ENCODE measurements around the gene SPECC1.
"Not testable (repeated sequence)": the region's sequence is repeated elsewhere in the genome, so short reads cannot be mapped to it uniquely, and the experiment has no call there.

The SPECC1 gene

GRCh38 chr17:20232611-20233010 lies 223.5 kb downstream of the SPECC1 start:
- DNase-seq (ENCODE audit: low spot score) (no peak), FAIRE-seq (no peak)

GRCh38 chr17:20234276-20234675 lies 225.1 kb downstream of the SPECC1 start:
- FAIRE-seq (no peak), DNase-seq (ENCODE audit: low spot score) (no peak)

- DNase-seq (ENCODE audit: low spot score): no peak
- no peak for FAIRE-seq
Measured at GRCh38 chr17:20235747-20236146, 226.6 kb downstream of the SPECC1 start.

DNA sequence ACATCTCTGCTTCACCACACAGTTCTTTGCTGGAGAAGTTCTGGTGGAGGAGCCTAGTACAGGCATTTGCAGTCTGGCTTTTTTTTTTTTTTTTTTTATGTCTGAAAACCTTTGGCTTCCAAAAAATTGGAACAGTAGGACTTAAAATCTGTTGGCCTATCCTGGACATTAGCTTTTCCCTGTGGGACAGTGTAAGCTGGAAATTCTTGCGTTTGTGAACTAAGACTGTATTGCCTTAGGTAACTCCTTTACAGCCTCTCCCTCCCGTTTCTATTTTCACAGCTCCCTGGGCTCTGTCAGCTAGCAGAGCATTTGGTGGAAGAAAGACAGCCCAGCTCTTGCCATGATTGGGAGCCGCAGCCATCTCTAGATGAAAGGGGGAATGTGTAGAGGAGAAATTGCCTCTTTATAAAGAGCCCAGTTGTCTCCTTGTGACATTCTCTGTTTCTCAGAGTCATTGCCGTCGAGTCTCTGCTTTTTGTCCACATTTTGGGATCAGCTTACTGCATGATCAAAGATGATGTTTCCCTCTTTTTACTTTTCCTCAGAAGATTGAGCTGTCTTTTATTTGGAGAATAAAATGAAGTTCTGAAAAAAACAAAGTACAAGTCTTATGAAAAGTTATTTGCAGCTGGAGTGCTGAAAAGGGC lies 227.5 kb downstream of the SPECC1 start:
- FAIRE-seq: no peak
- DNase-seq (ENCODE audit: low spot score): no peak

DNA sequence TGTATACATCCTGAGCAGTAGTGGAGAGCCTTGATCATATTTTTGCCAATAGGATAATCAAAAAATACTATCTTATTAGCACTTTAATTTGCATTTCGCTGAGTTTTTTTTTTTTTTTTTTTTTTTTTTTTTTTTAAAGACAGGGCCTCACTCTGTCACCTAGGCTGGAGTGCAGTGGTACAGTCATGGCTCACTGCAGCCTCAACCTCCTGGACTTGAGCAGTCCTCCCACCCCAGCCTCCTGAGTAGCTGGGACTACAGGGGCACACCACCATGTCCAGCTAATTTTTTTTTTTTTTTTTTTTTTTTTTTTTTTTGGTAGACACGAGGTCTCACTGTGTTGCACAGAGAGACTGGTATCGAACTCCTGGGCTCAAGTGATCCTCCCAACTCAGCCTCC lies 230.6 kb downstream of the SPECC1 start:
- not testable (repeated sequence) for DNase-seq (ENCODE audit: low spot score); FAIRE-seq

GRCh38 chr17:20241855-20242254 lies 232.7 kb downstream of the SPECC1 start:
- no peak for DNase-seq (ENCODE audit: low spot score)
- no peak for FAIRE-seq

DNA sequence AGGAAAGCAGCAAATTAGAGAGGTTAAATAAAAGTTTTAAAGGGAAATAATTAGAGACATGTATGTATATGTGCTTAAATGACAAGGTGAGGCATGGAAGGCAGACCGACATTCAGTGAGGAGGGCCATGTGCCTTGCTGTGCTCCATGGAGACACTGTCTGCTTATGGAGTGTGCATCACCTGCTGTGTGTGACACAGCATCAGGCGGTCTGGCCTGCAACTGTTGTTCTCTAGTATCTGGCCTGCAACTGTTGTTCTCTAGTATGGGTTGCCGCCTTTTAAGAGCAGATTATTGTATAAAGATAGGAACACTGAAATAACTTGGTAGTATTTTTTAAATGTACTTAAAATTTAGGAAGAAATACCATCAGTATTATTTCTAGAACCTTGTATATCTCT lies 233.1 kb downstream of the SPECC1 start:
- FAIRE-seq: no peak
- no peak for DNase-seq (ENCODE audit: low spot score)

GRCh38 chr17:20243524-20243923 lies 234.4 kb downstream of the SPECC1 start:
- DNase-seq (ENCODE audit: low spot score): no peak
- no peak for FAIRE-seq

- no peak for FAIRE-seq
- no peak for DNase-seq (ENCODE audit: low spot score)
Measured at GRCh38 chr17:20244671-20245070, 235.5 kb downstream of the SPECC1 start.

GRCh38 chr17:20246692-20247091 lies 237.5 kb downstream of the SPECC1 start:
- DNase-seq (ENCODE audit: low spot score) (no peak), FAIRE-seq (no peak)

DNA sequence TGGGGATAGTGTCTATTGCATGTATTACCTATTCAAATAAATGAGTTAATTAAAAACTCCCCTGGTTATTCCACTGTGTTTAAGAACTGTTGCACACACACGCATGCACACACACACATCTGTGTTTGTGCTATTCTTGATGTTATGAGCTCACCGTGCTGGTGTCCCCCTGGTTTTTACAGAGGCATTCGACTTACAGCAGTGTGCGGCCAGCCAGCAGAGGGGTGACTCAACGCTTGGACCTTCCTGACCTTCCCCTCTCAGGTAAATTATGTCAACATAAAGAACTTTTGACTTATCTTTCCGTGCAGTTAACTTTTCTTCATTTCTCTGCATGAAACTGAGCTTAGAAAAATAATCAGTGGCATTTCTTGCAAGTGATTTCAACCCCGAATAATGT lies 244.2 kb downstream of the SPECC1 start:
- DNase-seq (ENCODE audit: low spot score): no peak
- FAIRE-seq: no peak

GRCh38 chr17:20254541-20254940 lies 245.4 kb downstream of the SPECC1 start:
- DNase-seq (ENCODE audit: low spot score) (no peak), FAIRE-seq (no peak)

- no peak for FAIRE-seq
Measured at GRCh38 chr17:20256144-20256543, 247.0 kb downstream of the SPECC1 start.

DNA sequence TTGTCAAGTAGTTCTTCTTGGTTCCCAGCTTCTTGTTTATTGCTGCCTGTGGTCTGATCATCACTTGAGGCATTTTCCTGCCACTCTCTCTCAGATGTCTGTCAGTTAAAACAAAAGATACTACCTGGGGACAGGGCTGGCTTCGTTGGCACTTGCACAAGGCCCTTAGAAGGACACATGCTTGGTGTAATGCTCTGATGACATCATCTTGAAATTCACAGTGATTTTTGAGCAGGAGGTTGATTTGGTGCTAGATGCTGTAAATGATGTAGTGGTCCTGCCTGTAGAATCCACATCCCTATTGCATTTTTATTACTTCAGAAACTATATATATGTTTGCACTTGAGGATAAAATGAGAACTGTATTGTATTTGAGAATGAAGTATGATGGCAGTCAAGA lies 247.8 kb downstream of the SPECC1 start:
- DNase-seq (ENCODE audit: low spot score) (no peak), FAIRE-seq (no peak)

More at GRCh38 chr17:20256144-20256543, 247.0 kb downstream of the SPECC1 start:
- no peak for DNase-seq (ENCODE audit: low spot score)

GRCh38 chr17:20257798-20258197 lies 248.6 kb downstream of the SPECC1 start:
- no peak for FAIRE-seq
- no peak for DNase-seq (ENCODE audit: low spot score)

GRCh38 chr17:20259668-20260067 lies 250.5 kb downstream of the SPECC1 start:
- FAIRE-seq (no peak), DNase-seq (ENCODE audit: low spot score) (no peak)

GRCh38 chr17:20260268-20260667 lies 251.1 kb downstream of the SPECC1 start:
- FAIRE-seq (no peak), DNase-seq (ENCODE audit: low spot score) (no peak)

DNA sequence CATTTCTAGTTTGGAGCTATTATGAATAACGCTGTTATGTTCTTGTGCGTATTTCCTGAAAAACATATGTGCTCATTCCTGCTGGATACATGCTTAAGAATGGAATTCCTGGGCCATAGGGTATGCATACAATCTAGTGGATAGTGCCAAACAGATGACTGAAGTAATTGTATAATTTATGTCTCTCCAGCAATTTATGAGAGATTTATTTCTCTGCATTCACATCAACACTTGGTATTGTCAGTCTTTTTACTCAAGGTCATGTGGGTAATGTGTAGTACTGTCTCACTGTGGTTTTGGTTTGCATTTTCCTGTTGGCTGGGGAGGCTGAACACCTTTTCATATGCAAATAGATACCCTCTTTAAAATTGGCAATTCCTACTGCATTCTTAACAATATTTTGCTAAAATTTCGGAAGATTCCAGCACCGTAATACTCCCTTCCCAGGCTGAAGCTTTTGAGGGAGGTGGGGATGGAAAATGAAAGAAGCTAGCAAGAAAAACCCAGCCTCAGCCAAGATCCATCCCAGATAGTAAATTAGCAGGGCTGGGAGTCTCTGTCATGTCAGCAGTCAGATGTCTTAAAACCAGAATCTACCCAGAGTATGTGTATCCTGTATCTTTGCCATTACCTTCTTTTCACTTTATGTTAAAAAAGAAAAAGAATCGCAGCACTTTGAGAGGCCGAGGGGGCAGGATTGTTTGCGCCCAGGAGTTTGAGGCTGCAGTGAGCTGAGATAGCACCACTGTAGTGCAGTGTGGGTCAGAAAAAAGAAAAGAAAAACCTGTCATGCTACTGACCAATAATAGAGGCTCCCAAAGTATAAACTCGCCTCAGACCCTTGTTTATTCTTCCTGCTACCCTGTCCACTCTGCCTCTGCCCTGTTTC lies 253.3 kb downstream of the SPECC1 start:
- FAIRE-seq (no peak), DNase-seq (ENCODE audit: low spot score) (no peak)

- FAIRE-seq; DNase-seq (ENCODE audit: low spot score): not testable (repeated sequence)
Measured at GRCh38 chr17:20263115-20263433, 253.9 kb downstream of the SPECC1 start.

GRCh38 chr17:20263595-20263994 lies 254.4 kb downstream of the SPECC1 start:
- no peak for FAIRE-seq

DNA sequence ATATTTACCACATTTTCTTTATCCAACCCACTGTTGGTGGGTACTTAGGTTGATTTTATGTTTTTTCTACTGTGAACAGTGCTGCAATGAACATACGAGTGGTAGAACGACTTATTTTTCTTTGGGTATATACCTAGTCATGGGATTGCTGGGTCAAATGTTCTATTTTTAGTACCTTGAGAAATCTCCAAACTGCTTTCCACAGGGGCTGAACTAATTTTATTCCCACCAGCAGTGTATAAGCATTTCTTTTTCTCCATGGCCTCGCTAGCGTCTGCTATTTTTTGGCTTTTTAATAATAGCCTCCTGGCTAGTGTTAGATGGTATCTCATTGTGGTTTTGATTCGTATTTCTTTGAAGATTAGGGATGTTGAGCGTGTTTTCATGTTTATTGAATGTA lies 255.8 kb downstream of the SPECC1 start:
- DNase-seq (ENCODE audit: low spot score) (no peak), FAIRE-seq (no peak)

More at GRCh38 chr17:20263595-20263994, 254.4 kb downstream of the SPECC1 start:
- DNase-seq (ENCODE audit: low spot score): no peak

DNA sequence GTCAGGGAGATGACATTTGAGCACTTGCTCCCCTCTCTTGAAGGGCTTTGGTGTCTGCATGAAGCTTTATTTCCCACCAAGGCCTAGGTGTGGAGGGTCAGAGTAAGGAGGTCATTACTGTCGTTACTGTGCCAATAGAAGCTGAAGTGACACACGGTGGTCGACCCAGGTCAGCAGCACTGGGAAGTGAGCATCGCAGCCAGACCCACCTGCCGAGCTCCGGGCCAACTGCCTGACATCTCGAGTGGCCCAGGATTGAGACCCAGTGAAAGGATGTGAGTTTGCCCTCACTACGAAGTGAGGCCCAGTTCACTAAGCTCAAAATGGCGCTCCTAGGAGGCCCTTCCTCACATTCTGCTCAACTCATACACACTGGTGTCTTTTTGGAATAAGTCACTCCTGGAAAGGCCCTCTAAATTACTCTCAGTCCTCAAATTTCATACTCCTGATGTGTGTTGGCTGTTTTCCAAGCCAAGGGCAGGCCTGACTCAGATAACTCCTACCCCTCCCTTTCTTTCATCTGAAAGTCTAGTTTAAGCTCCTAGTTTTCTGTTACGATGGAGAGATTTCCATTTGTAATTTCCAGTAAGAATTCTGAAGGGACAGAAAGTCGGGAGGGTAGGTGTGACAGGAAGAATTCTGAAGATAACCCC lies 257.8 kb downstream of the SPECC1 start:
- no peak for FAIRE-seq

More for the DNA sequence above, 257.8 kb downstream of the SPECC1 start:
- DNase-seq (ENCODE audit: low spot score): peak; percentile 11

Measured in RCC 7860 (cell line).